Measurements from ENCODE around the gene DIDO1.

DIDO1 gene

DNA sequence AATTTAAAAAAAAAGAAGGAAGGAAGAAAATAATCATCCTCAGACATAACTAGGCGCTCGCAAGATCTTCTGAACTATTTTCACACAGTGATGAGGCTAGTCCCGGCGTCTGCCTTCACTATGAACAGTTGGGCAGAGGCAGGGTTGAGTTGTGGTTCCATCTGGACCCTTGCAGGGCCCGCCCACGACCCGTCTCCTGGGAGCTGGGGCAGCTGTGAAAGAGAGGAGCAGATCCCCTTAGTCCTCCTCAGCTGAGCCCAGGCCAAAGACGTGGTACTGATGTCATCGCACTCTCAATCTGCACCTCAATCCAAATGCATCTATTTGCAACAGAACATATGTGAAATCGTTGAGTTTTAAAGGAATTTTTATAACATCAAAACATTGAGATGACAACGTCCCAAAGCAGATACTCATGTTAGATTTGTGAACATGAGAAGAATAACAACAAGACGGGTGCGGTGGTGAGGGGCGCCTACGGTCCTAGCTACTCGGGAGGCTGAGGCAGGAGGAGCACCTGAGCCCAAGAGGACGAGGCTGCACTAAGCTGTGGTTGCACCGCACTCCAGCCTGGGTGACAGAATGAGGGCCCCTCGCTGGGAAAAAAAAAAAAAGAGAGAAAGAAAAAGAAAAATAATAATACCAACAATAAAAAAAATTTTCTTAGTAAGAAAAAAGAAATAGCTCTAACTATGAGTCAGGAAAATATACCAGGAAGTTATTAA lies 80.0 kb downstream of the DIDO1 start:
- DNase-seq: no peak

DNA sequence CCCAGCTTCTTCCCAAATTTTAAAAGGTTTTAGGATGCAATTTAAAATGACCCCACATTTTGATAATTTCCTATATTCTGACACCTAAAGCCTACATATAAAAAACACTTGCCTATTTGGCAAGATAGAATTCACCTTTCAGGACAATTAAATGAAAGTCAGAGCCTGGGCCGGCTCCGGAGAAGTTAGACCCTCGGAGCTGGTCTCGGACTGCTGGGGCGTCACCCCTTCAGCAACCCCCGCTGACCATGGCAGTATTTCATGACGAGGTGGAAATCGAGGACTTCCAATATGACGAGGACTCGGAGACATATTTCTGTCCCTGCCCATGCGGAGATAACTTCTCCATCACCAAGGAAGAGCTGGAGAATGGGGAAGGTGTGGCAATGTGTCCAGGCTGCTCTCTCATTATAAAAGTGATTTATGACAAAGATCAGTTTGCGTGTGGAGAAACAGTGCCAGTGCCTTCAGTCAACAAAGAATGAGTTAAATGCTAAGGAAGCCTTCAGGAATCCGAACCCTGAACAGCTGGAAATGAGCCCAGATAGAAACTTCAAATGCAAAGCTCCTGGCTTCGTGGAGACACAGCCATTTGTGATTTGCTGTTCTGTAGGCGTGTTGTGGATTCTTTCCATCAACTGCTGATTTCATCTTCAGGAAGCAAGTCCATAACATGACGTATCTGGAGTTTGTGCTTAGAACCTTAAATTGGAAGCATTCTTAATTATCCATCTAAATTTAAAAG lies 80.7 kb downstream of the DIDO1 start:
- DNase-seq: no peak

DNA sequence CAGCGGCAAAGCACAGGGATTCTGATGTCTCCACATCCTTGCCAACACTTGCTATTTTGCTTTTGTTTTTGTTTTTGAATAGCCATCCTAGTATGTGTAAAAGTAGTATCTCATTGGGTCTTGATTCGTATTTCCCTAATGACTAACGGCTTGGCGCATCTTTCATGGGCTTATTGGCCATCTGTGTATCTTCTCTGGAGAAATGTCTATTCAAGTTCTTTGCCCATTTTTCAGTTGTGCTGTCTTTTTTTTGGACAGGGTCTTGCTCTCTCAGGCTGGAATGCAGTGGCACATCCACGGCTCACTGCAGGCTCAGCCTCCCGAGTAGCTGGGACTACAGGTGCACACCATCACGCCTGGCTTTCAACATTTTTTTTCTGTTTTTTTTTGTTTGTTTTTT lies 82.1 kb downstream of the DIDO1 start:
- DNase-seq: no peak

DNA sequence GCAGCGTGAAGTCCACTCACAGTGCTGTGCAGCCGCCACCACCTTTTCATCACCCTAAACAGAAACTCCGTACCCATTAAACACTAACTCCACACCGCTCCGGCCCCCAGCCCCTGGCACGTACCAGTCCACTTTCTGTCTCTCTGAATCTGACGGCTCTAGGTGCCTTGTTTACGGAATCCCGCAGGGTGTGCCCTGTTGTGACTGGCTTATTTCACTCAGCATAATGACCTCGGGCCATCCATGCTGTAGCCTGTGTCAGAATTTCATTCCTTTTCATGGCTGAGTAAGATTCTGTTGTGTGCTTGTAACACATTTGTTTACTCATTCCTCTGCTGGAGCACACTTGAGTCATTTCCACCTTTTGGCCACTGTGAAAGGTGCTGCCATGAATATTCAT lies 82.6 kb downstream of the DIDO1 start:
- DNase-seq: no peak

DNA sequence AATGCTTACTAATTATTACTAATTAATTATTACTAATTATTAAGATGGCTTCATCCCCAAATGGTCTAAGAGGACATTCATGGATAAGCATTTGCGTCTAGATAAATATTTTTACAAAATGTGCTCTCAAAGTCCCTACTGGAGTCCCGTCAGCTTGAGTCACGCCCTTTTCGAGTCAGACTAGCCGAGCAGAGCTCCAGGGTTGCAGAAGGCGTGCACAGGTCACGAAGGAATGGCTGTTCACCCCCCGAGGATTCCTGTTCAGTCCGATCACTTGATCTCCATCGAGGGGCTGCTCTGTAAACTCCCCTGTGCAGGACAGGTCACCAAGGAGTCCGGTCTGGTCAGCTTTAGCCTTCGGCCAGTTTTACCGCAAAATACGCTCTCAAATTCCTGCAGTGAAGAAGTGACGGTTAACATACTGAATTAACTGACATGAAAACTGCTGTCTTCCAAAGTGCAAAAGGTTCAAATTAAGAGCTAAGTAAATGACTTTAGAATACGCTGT lies 84.5 kb downstream of the DIDO1 start:
- DNase-seq: no peak

DNA sequence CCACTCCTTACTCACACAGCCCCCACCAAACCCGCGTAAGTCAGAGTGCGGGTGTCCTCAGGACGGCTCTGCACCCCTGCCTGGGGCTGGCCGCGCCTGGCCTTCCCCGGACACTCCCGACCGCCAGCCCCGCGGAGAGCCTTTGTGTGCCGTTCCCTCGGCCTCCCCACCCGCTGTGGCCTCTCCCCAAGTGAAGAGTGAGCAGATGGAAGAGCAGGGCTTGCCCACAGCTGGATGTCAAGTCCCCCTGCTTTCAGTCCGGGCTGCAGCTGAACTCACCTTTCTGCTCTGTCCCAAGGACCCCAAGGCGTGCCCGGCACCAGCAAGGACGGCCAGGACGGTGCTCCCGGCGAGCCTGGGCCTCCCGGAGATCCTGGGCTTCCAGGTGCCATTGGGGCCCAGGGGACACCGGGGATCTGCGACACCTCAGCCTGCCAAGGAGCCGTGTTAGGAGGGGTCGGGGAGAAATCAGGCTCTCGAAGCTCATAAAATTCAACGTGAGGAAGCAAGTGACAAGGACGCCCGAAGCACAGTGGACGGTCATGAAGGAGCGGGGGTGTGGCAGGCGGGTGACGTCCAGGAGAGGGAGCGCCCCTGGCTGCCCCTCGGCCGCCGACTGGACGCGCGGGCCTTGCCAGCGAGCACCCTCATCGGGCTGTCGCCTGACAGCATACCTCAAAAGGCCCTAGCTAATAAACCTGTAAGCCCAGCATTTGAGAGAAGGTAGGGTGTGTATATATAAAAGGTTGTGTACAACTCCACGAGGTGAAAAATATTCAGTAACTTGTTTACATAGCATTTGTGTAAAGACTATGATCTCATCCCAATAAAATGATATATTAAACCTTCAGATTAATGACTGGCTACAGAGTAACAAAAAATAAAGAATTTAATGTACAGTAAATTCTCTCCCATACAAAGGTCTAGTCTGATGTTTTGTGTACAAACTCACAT lies 85.8 kb downstream of the DIDO1 start:
- DNase-seq: no peak

DNA sequence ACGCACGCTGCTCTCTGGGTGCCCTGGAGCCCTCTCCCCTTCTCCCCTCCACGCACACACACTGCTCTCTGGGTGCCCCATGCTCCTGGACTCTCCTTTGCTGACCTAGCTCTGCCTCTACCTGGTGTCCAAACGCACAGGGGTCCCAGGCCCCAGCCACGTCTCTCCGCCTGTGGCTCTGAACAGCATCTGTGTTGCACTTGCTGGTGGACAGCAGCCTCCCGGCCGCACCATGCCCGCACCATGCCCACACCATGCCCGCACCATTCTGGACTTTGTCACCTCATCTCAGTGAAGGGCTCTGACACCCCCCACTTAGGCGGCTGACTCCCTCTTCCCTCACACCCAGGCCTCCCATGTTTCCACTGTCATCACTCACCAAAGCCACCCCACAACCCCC lies 86.5 kb downstream of the DIDO1 start:
- no peak for DNase-seq

DNA sequence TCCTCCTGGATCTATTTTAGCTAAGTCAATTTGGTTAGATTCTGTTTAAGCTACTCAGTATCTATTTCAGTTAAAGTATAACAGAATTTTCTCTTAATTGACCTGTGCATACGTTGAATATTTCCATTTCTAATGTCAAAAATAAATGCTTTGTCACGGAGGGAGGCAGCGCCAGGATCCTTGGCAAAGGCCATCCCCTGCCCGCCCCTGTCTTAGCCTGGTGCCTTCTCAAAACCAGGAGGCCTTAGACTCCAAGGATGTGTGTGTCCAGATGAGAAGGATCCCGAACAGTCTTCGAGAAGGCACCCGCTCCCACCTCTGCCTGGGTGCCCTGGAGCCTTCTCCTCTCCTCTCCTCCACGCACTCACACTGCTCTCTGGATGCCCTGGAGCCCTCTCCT lies 87.0 kb downstream of the DIDO1 start:
- DNase-seq: no peak

DNA sequence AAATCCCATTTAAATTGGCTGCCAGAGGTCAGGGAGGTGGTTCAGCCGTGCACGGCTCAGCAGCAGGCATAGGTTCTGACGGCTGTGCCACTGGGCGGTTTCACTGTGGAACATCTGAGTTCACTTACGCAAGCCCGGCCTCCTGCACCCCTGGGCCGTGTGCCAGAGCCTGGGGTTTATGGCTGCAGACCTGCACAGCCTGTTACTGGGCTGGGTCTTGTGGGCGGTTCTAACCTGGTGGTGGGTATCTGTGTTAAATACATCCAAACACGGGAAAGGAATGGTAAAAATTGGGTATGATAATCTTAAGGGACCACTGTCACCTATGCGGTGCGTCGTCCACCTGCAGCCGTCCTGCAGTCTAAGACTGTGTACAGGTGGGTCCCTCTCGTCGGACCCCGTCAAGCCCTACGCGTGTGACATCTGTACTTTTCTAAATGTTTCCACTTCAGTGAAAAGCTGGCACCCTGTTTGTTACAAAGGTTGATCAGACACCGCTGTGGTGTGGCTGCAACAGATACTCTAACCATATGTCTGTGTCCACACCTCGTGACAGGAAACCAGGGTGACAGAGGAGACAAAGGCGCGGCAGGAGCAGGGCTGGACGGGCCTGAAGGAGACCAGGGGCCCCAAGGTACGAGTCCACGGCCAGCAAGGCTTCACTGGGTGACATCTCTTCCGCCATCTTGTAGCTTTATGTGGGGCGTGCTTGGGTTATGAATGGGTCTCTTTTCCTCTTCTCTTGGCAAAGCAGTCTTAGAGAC lies 88.0 kb downstream of the DIDO1 start:
- DNase-seq: no peak

DNA sequence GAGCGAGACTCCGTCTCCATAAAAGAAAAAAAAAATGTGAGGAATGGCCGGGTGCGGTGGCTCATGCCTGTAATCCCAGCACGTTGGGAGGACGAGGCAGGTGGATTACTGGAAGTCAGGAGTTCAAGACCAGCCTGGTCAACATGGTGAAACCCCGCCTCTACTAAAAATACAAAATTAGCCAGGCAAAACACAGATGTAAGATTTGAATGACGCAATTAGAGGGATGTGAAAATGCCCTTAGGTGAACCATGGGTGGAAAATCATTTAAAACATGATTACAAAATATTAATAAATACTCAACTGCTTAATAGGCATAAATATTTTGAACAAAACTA lies 88.5 kb downstream of the DIDO1 start:
- no peak for DNase-seq

DNA sequence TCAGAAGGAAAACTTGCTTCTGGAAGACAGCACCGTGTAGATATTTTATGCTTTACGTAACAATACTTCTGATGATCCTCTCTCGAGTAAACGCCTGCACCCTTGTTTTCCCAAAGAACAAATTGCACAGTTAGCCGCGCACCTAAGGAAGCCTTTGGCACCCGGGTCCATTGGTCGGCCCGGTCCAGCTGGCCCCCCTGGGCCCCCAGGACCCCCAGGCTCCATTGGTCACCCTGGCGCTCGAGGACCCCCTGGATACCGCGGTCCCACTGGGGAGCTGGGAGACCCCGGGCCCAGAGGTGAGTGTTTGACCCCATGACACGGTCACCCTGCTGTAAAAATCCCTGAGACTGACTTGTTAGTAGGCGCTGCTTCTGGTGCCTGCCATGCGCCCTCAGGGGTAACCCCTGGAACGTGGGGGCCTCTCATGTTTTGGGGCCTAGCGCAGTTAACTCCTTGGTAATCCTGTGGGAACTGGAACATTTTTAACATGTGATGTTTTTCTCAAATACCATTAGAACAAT lies 89.3 kb downstream of the DIDO1 start:
- no peak for DNase-seq

DNA sequence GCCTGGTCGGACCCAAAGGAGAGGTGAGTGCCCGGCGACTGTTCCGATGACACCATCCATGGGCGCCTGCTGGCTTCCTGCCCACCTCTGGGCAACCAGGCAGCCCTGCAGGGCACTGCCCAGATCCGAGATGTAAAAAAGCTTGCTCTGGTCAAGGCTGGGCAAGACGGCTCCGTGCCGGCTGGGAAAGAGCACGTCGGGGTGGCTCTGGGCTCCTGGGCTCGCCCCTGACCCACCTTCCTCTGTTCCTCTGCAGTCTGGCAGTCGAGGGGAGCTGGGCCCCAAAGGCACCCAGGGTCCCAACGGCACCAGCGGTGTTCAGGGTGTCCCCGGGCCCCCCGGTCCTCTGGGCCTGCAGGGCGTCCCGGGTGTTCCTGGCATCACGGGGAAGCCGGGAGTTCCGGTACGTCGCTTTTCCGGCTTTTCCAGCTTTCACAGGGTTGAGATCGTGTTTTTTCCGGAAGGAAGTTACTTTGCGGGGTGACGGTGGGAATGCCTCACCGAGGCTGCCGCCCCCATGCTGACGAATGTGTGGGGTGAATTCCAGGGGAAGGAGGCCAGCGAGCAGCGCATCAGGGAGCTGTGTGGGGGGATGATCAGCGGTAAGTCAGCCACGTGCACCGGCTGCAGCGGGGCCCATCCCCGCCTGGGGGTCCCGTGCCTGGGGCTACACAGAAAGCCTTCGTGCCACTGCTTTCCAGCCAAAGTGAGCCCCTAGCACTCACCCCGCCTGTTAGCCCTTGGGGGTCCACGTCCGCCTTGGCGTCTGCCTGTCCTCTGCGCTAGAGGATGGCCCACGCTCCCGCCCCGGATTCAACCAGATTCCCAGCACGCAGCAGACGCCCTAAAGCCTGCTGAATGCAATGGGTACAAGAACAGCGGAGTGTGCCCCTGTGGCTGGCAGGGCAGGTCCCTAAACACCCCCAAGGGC lies 90.1 kb downstream of the DIDO1 start:
- DNase-seq: no peak

DNA sequence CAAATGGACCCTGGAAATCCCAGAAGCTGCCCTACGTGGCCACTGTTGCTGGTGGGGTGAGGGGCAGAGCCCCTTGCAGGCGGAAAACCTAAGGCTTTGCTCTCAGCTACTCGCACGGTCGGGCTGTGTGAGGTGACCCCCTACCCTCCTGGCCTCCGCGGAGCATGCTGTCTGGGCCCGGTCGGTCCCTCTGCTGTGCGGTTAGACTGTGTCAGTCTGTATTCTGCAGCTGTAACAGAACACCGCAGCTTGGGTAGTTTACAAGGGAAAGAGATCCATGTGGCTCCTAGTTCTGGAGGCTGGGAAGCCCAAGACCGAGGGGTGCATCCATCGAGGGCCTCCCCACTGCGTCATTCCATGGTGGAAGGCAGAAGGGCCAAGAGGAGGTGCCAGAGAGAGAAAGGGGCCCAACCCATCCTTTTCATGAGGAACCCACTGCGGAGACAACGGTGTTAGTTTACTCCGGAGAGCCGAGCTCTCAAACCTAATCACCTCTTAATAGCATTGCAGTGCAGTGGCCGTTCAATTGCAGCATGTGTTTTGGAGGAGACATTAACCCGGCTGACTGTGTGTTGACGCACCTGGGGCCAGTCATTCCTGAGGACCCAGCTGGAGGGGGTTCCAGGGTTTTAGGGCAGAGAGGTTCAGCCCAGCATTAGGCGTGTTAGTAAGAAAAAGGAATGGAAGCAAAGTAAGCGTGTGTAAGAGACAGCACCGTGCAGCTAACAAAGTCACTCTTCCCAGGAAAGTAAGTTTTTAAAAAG lies 91.2 kb downstream of the DIDO1 start:
- no peak for DNase-seq

DNA sequence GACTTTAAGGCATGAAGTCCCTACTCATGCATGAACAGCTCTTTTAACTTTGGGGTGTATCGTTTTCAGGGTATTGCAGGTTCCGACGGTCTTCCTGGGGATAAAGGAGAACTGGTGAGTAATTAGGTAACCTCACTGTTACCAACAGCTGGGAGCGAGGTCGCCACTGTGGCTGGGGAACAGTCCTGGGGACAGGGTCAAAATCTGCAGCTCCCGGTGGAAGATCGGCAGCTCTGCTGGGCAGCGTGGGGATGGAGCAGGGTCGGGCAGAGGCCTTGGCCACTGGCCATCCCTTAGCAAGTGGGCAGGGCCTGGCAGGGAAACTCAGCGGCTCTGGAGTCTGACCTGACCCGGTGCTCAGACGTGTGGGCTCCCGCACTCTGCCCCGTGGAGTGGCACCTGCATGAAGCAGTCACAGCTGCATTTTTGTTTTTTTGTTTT lies 93.3 kb downstream of the DIDO1 start:
- DNase-seq: no peak

DNA sequence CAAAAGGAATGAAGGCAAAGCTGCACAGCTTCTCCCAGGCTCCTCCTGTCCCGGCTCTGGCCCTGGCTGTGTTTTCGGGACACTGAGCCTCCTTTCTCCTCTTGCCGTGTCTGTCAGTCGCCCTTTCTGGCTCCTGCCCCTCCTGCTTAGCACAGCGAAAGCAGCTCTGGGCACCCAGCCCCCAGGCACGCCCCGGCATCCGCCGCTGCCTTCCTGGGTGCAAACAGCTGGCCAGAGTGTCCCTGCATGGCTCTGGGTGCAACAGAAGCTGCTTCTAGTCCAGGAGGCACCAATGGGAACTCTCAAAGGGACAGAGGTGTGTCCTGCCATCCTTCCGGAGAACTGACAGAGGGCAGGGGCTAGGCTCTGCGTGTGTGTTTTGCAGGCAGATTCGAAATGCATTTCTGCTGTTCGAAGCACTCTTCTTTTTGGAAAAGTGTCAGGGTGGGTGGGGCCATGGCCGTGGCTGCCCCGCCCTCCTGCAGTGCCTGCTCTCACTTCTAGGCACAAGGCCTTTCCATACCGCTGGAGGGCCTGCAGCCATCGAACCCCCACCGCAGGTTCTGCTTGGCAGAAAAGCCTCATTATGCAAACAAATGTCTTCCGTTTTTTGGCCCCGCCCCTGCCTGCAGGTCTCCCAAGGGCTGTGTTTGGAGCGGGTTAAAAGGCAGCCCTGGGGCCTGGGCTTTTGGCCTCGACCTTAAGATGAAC lies 93.9 kb downstream of the DIDO1 start:
- DNase-seq: peak; percentile 87

DNA sequence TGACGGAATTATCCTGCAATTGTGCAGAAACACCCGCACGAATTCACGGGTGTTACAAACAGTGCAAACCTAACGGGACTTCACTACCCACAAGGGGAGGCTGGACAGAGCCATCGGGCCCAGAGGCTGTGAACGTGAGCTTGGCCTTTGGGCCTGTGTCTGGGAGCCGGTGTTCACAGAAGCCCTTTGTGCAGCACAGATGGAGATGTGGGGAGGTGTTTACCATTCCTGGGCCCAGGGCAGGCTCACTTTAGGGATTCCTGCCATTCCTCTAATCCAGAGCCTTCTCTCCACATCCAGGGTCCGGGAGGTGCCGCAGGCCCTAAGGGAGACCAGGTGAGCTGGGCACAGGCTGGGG lies 94.5 kb downstream of the DIDO1 start:
- DNase-seq: no peak

DNA sequence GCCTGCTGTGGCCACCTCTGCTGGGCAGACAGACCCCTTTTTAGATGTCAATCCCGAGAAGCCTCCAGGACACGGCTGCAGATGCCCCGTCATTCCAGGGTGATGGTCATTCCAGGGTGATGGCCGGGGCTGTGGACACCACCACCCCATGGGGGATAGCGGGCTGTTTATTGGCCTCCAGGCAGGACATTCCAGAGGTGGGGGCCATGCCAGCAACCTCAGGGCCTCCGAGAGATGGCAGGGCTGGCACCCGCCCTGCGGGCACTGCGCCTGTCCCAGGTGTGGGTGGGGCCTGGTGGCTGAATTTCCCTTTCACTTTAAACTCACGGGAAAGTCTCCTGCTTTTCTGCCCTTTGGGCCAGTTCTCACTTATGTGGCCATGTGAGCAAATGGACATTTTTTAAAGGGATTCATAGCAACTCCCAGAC lies 94.9 kb downstream of the DIDO1 start:
- no peak for DNase-seq

DNA sequence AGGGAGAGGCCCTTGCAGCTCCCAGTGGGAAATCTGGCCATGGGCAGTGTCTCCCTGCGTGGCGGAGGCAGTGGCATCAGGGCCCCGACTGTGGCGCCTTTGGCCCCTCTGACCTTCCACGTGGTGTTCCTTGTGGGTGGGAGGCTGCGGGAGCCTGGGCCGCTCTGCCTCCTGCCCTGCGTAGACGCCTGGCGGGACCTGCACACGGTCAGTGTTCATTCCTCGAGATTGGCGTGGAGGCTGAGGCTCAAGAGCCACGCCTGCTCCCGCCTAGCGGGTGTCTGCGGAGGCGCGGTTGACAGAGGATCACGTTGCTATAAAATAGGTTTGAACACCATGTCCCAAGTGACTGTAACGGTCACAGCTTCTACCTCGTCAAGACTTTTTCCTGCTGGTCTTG lies 95.5 kb downstream of the DIDO1 start:
- no peak for DNase-seq

DNA sequence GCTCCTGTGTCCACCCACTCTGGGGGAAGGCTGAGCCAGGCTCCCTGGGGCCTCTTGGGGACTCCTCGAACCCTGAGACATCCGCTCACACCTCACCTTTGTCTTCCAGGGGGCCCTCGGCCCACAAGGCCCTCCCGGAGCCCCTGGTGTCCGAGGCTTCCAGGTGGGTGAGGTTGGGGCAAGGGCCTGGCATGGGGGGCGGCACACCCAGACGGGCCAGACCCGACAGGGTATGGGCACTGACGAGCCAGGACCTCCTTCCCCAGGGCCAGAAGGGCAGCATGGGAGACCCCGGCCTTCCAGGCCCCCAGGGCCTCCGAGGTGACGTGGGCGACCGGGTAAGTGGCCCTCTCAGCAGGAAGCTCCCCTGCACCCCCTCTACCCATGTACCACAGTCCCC lies 96.1 kb downstream of the DIDO1 start:
- no peak for DNase-seq
